HCT116 (cell line): ENCODE data around the gene EHD1. TPM values are rescaled to one million over a fixed set of nuclear protein-coding genes. Genes with fewer than 3 reads are reported as not detected.

ENCODE experiments used
- ATAC-seq: fragments of 200-7000 bp; cut with Tn5 transposase; 2 replicates; pipeline ENCODE4 v1.9.1; 2020; ENCODE audit warnings: mild to moderate bottlenecking, moderate library complexity
- BruUV-seq: library from RNA; stranded (reverse); fragments of 400-500 nt; replicated peaks from 2 replicates; lab custom pipeline; 2021; lab: Mats Ljungman, UMichigan
- CTCF ChIA-PET: fragments of 300-600 bp; sonication (Branson Sonifier 250); formaldehyde crosslinking; loops from one replicate; lab custom pipeline; 2021; ENCODE audit warnings: antibody characterized with exemption; lab: Charles Lee
- POLR2A ChIA-PET: fragments of 300-600, 350-600 bp; sonication (Branson Sonifier 250); formaldehyde crosslinking; loops from one replicate; lab custom pipeline; 2021; ENCODE audit warnings: antibody characterized with exemption; lab: Charles Lee
- RAD21 ChIA-PET, 2 experiments: fragments of 300-600 bp; sonication (Branson Sonifier 250); formaldehyde crosslinking; loops; one replicate each; lab custom pipeline; 2023; ENCODE audit warnings: low total read pairs in 2 of 2; ENCODE audit not compliant: uncharacterized antibody in 2 of 2, unreplicated experiment in 2 of 2, low non-redundant PET in 1 of 2; lab: Charles Lee
- DNase-seq: peaks from one replicate; pipeline ENCODE4 v3.0.0-alpha.2; 2010; ENCODE audit warnings: low read depth, low spot score
- H2AFZ ChIP-seq: fragments of 200-600 bp; shearing (Covaris generic), sonication (generic); 2 replicates; pipeline ENCODE4 v1.6.1; 2017; ENCODE audit warnings: low read depth, mixed run types, mixed read lengths, antibody characterized with exemption, low read length; ENCODE audit not compliant: poor library complexity, severe bottlenecking
- H3K27ac ChIP-seq: 2 replicates; pipeline ENCODE4 v1.5.1; 2012; ENCODE audit warnings: low read depth, low read length
- H3K27me3 ChIP-seq: fragments of 200-600 bp; sonication (generic); 2 replicates; pipeline ENCODE4 v1.6.1; 2016; ENCODE audit warnings: mixed run types, low read length, mixed read lengths; ENCODE audit not compliant: insufficient read depth
- H3K36me3 ChIP-seq, 2 experiments: fragments of 200-500 bp in 1 of 2; fragments of 200-600 bp in 1 of 2; sonication (Bioruptor generic) in 1 of 2; sonication (generic) in 1 of 2; 2 replicates each; pipeline versions ENCODE4 v1.5.1 to v1.6.1; 2014 to 2016; ENCODE audit warnings: low read length in 2 of 2, inconsistent platforms in 1 of 2, mixed read lengths in 1 of 2, mixed run types in 1 of 2; ENCODE audit not compliant: insufficient read depth in 2 of 2, control insufficient read depth in 1 of 2
- H3K4me1 ChIP-seq, 2 experiments: fragments of 200-600 bp in 1 of 2; sonication (generic) in 1 of 2; 2 replicates each; pipeline versions ENCODE4 v1.5.1 to v1.6.1; 2012 to 2017; ENCODE audit warnings: low read length in 2 of 2, inconsistent platforms in 1 of 2, mild to moderate bottlenecking in 1 of 2, mixed read lengths in 1 of 2, mixed run types in 1 of 2, moderate library complexity in 1 of 2; ENCODE audit not compliant: insufficient read depth in 2 of 2, control insufficient read depth in 1 of 2
- H3K4me2 ChIP-seq: fragments of 200-600 bp; sonication (generic); 2 replicates; pipeline ENCODE4 v1.6.1; 2017; ENCODE audit warnings: mixed run types, low read length, mixed read lengths
- H3K4me3 ChIP-seq, 2 experiments: fragments of 200-600 bp in 1 of 2; sonication (generic) in 1 of 2; replicated peaks in 1 of 2; 2 replicates each; pipeline ENCODE4 v1.5.1; 2011 to 2016; ENCODE audit warnings: low read length in 2 of 2, control low read depth in 1 of 2, low read depth in 1 of 2, mild to moderate bottlenecking in 1 of 2, mixed read lengths in 1 of 2, mixed run types in 1 of 2
- H3K79me2 ChIP-seq: fragments of 200-600 bp; sonication (generic); 2 replicates; pipeline ENCODE4 v1.6.1; 2017; ENCODE audit warnings: mild to moderate bottlenecking, mixed run types, low read length, moderate library complexity, mixed read lengths; ENCODE audit not compliant: insufficient read depth
- H3K9ac ChIP-seq: fragments of 200-600 bp; sonication (generic); 2 replicates; pipeline ENCODE4 v1.6.1; 2016; ENCODE audit warnings: low read length, mixed read lengths
- H3K9me2 ChIP-seq: fragments of 200-600 bp; sonication (generic), shearing (Covaris generic); 2 replicates; pipeline ENCODE4 v1.6.1; 2017; ENCODE audit warnings: mixed run types, mild to moderate bottlenecking, moderate library complexity; ENCODE audit not compliant: insufficient read depth
- H3K9me3 ChIP-seq, 2 experiments: fragments of 200-500 bp in 1 of 2; fragments of 200-600 bp in 1 of 2; sonication (Bioruptor generic) in 1 of 2; sonication (generic) in 1 of 2; 2 replicates each; pipeline ENCODE4 v1.6.1; 2014 to 2017; ENCODE audit warnings: low read length in 2 of 2, mixed read lengths in 2 of 2, inconsistent platforms in 1 of 2, low read depth in 1 of 2, mild to moderate bottlenecking in 1 of 2, mixed run types in 1 of 2, moderate library complexity in 1 of 2; ENCODE audit not compliant: control insufficient read depth in 1 of 2, insufficient read depth in 1 of 2
- H4K20me1 ChIP-seq: fragments of 200-600 bp; sonication (generic), shearing (Covaris generic); 2 replicates; pipeline ENCODE4 v1.6.1; 2017; ENCODE audit warnings: mixed run types, mild to moderate bottlenecking, moderate library complexity; ENCODE audit not compliant: insufficient read depth
- CEBPB ChIP-seq: IDR thresholded peaks from 2 replicates; pipeline ENCODE4 v1.6.1; 2012; ENCODE audit warnings: low read depth
- EZH2 ChIP-seq: fragments of 200-600 bp; sonication (generic); IDR thresholded peaks from 2 replicates; pipeline ENCODE4 v1.6.1; 2017; ENCODE audit warnings: antibody characterized with exemption, mixed run types
- SRF ChIP-seq: IDR thresholded peaks from 2 replicates; pipeline ENCODE4 v1.6.1; 2012; ENCODE audit warnings: low read depth
- YY1 ChIP-seq: IDR thresholded peaks from 2 replicates; pipeline ENCODE4 v1.6.1; 2011; ENCODE audit warnings: low read length, low read depth, moderate library complexity, mild to moderate bottlenecking; ENCODE audit not compliant: insufficient replicate concordance; ENCODE audit errors: extremely low read depth
- intact Hi-C: fragments of 100-400 bp; cut with micrococcal nuclease; formaldehyde crosslinking; loops from 2 replicates; pipeline ENCODE4 v1.10.0; 2022
- total RNA-seq: library from RNA; stranded (reverse); gene quantifications from one replicate; pipeline ENCODE4 v1.2.1, GENCODE V29; 2021; ENCODE audit not compliant: unreplicated experiment

The EHD1 gene
- total RNA-seq, 1 experiment from 2014 or later, result 48.1 TPM

DNA sequence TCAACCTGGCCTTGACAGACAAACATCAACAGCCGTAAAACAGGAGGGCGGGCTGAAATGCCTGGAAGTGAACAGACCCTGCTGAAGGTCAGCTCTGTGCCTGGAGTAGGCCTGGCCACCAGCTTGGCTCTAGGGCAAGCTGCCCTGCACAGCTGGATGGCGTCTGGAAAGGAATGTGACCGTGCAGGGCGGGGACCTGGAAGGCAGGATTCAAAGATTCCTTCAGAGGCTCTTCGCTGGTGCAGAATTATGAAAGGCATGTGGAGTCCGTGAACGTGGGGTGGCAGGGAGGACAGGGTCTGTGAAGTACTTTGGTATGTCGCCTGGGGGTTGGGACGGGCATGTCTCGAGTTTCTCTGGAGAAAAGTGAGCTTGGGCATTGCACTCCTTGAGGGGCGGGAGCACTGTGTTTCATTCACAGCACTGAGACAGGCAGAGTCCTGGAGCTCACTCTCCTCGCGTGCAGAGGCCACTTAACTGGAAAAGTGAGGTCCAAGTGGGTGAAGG is 1.5 kb downstream of the EHD1 start:
- intact Hi-C loops, result no loop called here
- peak overlapping the region; percentile 86 for H3K9ac ChIP-seq
- ATAC-seq (peak; percentile 16; the same call in 1 of the 2 replicates), DNase-seq (no peak)
- TF ChIP-seq CEBPB (no peak), SRF (no peak), YY1 (no peak)
- H3K9me2 ChIP-seq, result no peaks in the 10 kb centered on the region
- no TSS peak for BruUV-seq
- no peaks in the 10 kb centered on the region for H3K9me3 ChIP-seq
- H3K4me1 ChIP-seq, result peaks cover 22 to 34% of the 10 kb centered on the region in 2 experiments
- peak overlapping the region; percentile 97 for H3K4me2 ChIP-seq
- H3K36me3 ChIP-seq, result peaks cover 13 to 32% of the 10 kb centered on the region in 2 experiments
- no peaks in the 10 kb centered on the region for H3K27me3 ChIP-seq
- H3K4me3 ChIP-seq, result peak overlapping the region; percentile 95 to 99
- ChIA-PET POLR2A (interaction anchor here (1.2 to 5.5 kb wide), 4 partner anchors 13 to 30 kb away, joined by 3 to 56 read pairs (median 24); partner anchors contain the start of gene CDC42BPG), CTCF (interaction anchor here (1.5 to 1.9 kb wide), 3 partner anchors 11 to 28 kb away, joined by 3 to 5 read pairs (median 4); no protein-coding TSS in a partner anchor), RAD21 (interaction anchor here in 1 of 2 experiments (1.4 kb wide), 1 partner anchor 28 kb away, joined by 3 read pairs; no protein-coding TSS in a partner anchor)
- peak overlapping the region; percentile 84 for H3K27ac ChIP-seq
- no peaks in the 10 kb centered on the region for H4K20me1 ChIP-seq
- peaks cover 63% of the 10 kb centered on the region for H3K79me2 ChIP-seq
- no peak overlapping the region for H2AFZ ChIP-seq

DNA sequence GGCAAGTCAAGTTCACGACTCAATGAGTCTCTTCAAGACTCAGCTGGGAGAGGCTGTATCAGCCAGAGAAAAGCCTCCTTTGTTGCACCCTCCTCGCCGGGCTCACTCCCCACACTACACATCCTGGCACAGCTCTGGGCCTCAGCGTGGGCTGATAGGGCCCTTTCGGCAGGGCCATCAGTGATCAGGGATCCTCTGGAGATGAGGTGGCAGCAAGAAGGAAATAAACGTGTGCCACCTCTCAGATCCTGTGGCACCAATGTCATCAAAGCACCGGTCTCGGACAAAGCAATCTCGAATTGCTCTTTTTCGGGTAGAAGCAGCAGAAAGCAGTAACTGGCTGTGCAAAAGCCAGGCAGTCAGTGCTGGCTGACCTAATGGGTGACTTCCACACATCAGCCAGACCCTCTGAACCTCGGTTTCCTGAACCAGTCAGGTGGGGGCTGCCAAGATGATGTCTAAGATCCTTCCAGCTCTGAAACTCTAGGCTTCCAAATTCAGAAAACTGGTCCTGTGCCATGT is 2.1 kb downstream of the EHD1 start:
- ATAC-seq, result no peak
- ChIA-PET POLR2A (interaction anchor here (1.7 to 5.5 kb wide), 4 partner anchors 12 to 30 kb away, joined by 6 to 56 read pairs (median 24); partner anchors contain the start of gene CDC42BPG), CTCF (interaction anchor here (1.5 to 1.9 kb wide), 2 partner anchors 12 to 27 kb away, joined by 4 to 5 read pairs; no protein-coding TSS in a partner anchor), RAD21 (interaction anchor here in 1 of 2 experiments (1.4 kb wide), 1 partner anchor 28 kb away, joined by 3 read pairs; no protein-coding TSS in a partner anchor)
- H3K9me2 ChIP-seq, result no peaks in the 10 kb centered on the region
- intact Hi-C loops, result no loop called here
- peak overlapping the region; percentile 84 for H3K27ac ChIP-seq
- no peak overlapping the region for H2AFZ ChIP-seq
- H3K36me3 ChIP-seq, result peaks cover 18 to 38% of the 10 kb centered on the region in 2 experiments
- peaks cover 22 to 40% of the 10 kb centered on the region in 2 experiments for H3K4me1 ChIP-seq
- no peaks in the 10 kb centered on the region for H3K27me3 ChIP-seq
- H3K9me3 ChIP-seq, result no peaks in the 10 kb centered on the region
- no peak for TF ChIP-seq EZH2
- peak overlapping the region; percentile 97 for H3K4me2 ChIP-seq
- no TSS peak for BruUV-seq
- peak overlapping the region in 1 of 2 experiments; percentile 99; a peak in 2 of 4 replicates for H3K4me3 ChIP-seq
- DNase-seq, result no peak
- no peaks in the 10 kb centered on the region for H4K20me1 ChIP-seq
- peaks cover 69% of the 10 kb centered on the region for H3K79me2 ChIP-seq
- peak overlapping the region; percentile 86 for H3K9ac ChIP-seq
